ENCODE measurements around the gene UBE2M.

- TF ChIP-seq EZH2phosphoT487 (IDR thresholded peaks at IDR 0.05; ENCODE audit: insufficient read depth, low read depth) (no peak), EZH2 (IDR thresholded peaks at IDR 0.05; ENCODE audit: insufficient read depth, poor library complexity, severe bottlenecking) (no peak)
These were observed 6.6 kb downstream of the UBE2M start for GRCh38 chr19:58551577-58552471.

Measured in GM23248 (cell line).